ENCODE measurements around the gene COL4A1.

The COL4A1 gene

GRCh38 chr13:110350049-110350448, 43.1 kb upstream of the COL4A1 start:
- H3K27ac ChIP-seq, result no peak overlapping the region

GRCh38 chr13:110349239-110349638, 42.3 kb upstream of the COL4A1 start:
- Histone ChIP-seq H3K79me2 (ENCODE audit: insufficient read depth, low read depth) (no peaks in the 10 kb centered on the region), H3K9ac (no peak overlapping the region), H4K20me1 (ENCODE audit: insufficient read depth) (no peaks in the 10 kb centered on the region), H3K27ac (no peak overlapping the region), H3K4me3 (IDR thresholded peaks at IDR 0.05; ENCODE audit: insufficient read depth, low read depth, low read length) (no peak overlapping the region), H3K27me3 (ENCODE audit: insufficient read depth, low read depth) (no peaks in the 10 kb centered on the region), H3K36me3 (ENCODE audit: insufficient read depth) (no peaks in the 10 kb centered on the region), H2AFZ (ENCODE audit: low read depth) (no peak overlapping the region), H3K4me1 (ENCODE audit: low read depth, poor library complexity, severe bottlenecking) (no peaks in the 10 kb centered on the region), H3K4me2 (no peak overlapping the region)
- TF ChIP-seq CTCF (conservative IDR thresholded peaks at IDR 0.05; ENCODE audit: low read depth, low read length), result no peak

More at GRCh38 chr13:110350049-110350448, 43.1 kb upstream of the COL4A1 start:
- no peaks in the 10 kb centered on the region for H3K79me2 ChIP-seq (ENCODE audit: insufficient read depth, low read depth)
- no peak overlapping the region for H3K4me2 ChIP-seq
- no peak overlapping the region for H3K4me3 ChIP-seq (IDR thresholded peaks at IDR 0.05; ENCODE audit: insufficient read depth, low read depth, low read length)
- H4K20me1 ChIP-seq (ENCODE audit: insufficient read depth), result no peaks in the 10 kb centered on the region
- TF ChIP-seq CTCF (conservative IDR thresholded peaks at IDR 0.05; ENCODE audit: low read depth, low read length), result no peak
- H3K9ac ChIP-seq, result no peak overlapping the region
- no peaks in the 10 kb centered on the region for H3K36me3 ChIP-seq (ENCODE audit: insufficient read depth)
- H3K4me1 ChIP-seq (ENCODE audit: low read depth, poor library complexity, severe bottlenecking), result no peaks in the 10 kb centered on the region
- no peak overlapping the region for H2AFZ ChIP-seq (ENCODE audit: low read depth)
- no peaks in the 10 kb centered on the region for H3K27me3 ChIP-seq (ENCODE audit: insufficient read depth, low read depth)

GRCh38 chr13:110348309-110349105, 41.5 kb upstream of the COL4A1 start:
- Histone ChIP-seq H3K9ac (no peak overlapping the region), H2AFZ (ENCODE audit: low read depth) (no peak overlapping the region), H3K79me2 (ENCODE audit: insufficient read depth, low read depth) (no peaks in the 10 kb centered on the region), H3K4me2 (no peak overlapping the region), H3K4me1 (ENCODE audit: low read depth, poor library complexity, severe bottlenecking) (no peaks in the 10 kb centered on the region), H3K36me3 (ENCODE audit: insufficient read depth) (no peaks in the 10 kb centered on the region), H4K20me1 (ENCODE audit: insufficient read depth) (no peaks in the 10 kb centered on the region), H3K27ac (no peak overlapping the region), H3K27me3 (ENCODE audit: insufficient read depth, low read depth) (no peaks in the 10 kb centered on the region), H3K4me3 (IDR thresholded peaks at IDR 0.05; ENCODE audit: insufficient read depth, low read depth, low read length) (no peak overlapping the region)
- TF ChIP-seq CTCF (conservative IDR thresholded peaks at IDR 0.05; ENCODE audit: low read depth, low read length), result no peak

GRCh38 chr13:110347535-110348308, 40.8 kb upstream of the COL4A1 start:
- Histone ChIP-seq H3K4me1 (ENCODE audit: low read depth, poor library complexity, severe bottlenecking) (no peaks in the 10 kb centered on the region), H3K27ac (no peak overlapping the region), H3K36me3 (ENCODE audit: insufficient read depth) (no peaks in the 10 kb centered on the region), H4K20me1 (ENCODE audit: insufficient read depth) (no peaks in the 10 kb centered on the region), H3K9ac (no peak overlapping the region), H2AFZ (ENCODE audit: low read depth) (no peak overlapping the region), H3K79me2 (ENCODE audit: insufficient read depth, low read depth) (no peaks in the 10 kb centered on the region), H3K4me3 (IDR thresholded peaks at IDR 0.05; ENCODE audit: insufficient read depth, low read depth, low read length) (no peak overlapping the region), H3K4me2 (no peak overlapping the region), H3K27me3 (ENCODE audit: insufficient read depth, low read depth) (no peaks in the 10 kb centered on the region)
- no peak for TF ChIP-seq CTCF (conservative IDR thresholded peaks at IDR 0.05; ENCODE audit: low read depth, low read length)
